SHP77 (cell line): ENCODE measurements around the gene MEAF6.

Experiments used
- DNase-seq, 2 experiments: peaks; one replicate each; lab custom pipeline; 2025; lab: John Stamatoyannopoulos, UW

MEAF6 gene

GRCh38 chr1:37473431-37474045 lies 41.0 kb downstream of the MEAF6 start:
- peak in 1 of 2 experiments; percentile 28 for DNase-seq

- no peak for DNase-seq
Observed at GRCh38 chr1:37472994-37473393, 41.6 kb downstream of the MEAF6 start.

GRCh38 chr1:37472281-37472680 lies 42.3 kb downstream of the MEAF6 start:
- peak in 1 of 2 experiments; percentile 6 for DNase-seq

GRCh38 chr1:37471345-37472231 lies 43.0 kb downstream of the MEAF6 start:
- DNase-seq, result peak; percentile 63 to 82

- DNase-seq, result no peak
Observed at GRCh38 chr1:37469386-37469785, 45.2 kb downstream of the MEAF6 start.

- no peak for DNase-seq
Observed at GRCh38 chr1:37468037-37468436, 46.5 kb downstream of the MEAF6 start.

- no peak for DNase-seq
Observed at GRCh38 chr1:37465593-37466517, 48.7 kb downstream of the MEAF6 start.

GRCh38 chr1:37464443-37464842 lies 50.1 kb downstream of the MEAF6 start:
- no peak for DNase-seq

- no peak for DNase-seq
Observed at GRCh38 chr1:37461698-37462436, 52.7 kb downstream of the MEAF6 start.

- DNase-seq, result no peak
Observed at GRCh38 chr1:37458551-37458950, 56.0 kb downstream of the MEAF6 start.

- DNase-seq, result no peak
Observed at GRCh38 chr1:37456614-37457013, 58.0 kb downstream of the MEAF6 start.

GRCh38 chr1:37455516-37455915 lies 59.0 kb downstream of the MEAF6 start:
- DNase-seq, result no peak

- DNase-seq, result no peak
Observed at GRCh38 chr1:37453647-37454046, 60.9 kb downstream of the MEAF6 start.

GRCh38 chr1:37452416-37452815 lies 62.1 kb downstream of the MEAF6 start:
- DNase-seq, result no peak

- no peak for DNase-seq
Observed at GRCh38 chr1:37449936-37450335, 64.6 kb downstream of the MEAF6 start.

GRCh38 chr1:37448691-37449417 lies 65.7 kb downstream of the MEAF6 start:
- DNase-seq, result no peak

- DNase-seq, result no peak
Observed at GRCh38 chr1:37448185-37448584, 66.4 kb downstream of the MEAF6 start.

GRCh38 chr1:37446874-37447273 lies 67.7 kb downstream of the MEAF6 start:
- no peak for DNase-seq

- no peak for DNase-seq
Observed at GRCh38 chr1:37442644-37443043, 71.9 kb downstream of the MEAF6 start.
